ENCODE results near the gene ELK3.

DNA sequence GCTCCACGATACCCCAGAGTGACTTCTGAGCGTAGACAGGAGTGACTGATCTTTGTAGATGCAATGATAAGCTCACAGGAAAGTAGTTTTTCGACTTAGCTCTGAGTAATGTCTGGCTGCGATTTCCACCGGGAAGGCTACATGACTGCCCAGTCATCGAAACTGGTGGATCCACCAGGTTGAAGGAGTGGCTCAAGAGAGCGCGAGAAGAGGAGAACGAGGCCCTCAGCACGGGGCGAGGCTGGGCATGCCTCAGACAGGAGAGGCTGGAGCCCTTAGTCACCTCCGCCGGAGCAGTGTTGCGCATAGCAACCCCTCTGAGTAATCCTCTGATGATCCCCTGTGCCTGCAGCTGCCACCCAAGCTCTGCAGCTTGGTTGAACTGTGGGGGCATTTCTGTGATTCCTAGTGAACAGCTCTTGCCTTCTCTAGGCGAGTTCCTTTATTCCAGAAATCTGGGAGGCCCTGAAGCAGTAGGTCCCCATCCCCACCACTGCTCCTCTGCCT lies 25.6 kb downstream of the ELK3 start:
- TF ChIP-seq, protein P1, sequence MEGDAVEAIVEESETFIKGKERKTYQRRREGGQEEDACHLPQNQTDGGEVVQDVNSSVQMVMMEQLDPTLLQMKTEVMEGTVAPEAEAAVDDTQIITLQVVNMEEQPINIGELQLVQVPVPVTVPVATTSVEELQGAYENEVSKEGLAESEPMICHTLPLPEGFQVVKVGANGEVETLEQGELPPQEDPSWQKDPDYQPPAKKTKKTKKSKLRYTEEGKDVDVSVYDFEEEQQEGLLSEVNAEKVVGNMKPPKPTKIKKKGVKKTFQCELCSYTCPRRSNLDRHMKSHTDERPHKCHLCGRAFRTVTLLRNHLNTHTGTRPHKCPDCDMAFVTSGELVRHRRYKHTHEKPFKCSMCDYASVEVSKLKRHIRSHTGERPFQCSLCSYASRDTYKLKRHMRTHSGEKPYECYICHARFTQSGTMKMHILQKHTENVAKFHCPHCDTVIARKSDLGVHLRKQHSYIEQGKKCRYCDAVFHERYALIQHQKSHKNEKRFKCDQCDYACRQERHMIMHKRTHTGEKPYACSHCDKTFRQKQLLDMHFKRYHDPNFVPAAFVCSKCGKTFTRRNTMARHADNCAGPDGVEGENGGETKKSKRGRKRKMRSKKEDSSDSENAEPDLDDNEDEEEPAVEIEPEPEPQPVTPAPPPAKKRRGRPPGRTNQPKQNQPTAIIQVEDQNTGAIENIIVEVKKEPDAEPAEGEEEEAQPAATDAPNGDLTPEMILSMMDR (IDR thresholded peaks at IDR 0.05), result no peak
- TF ChIP-seq EZH2 (IDR thresholded peaks at IDR 0.05) (no peak), EZH2phosphoT487 (IDR thresholded peaks at IDR 0.05) (no peak)
